Neural progenitor cell (in vitro differentiated cells): Measurements from ENCODE around the gene TUBB4B. TPM values are rescaled to one million over a fixed set of nuclear protein-coding genes. Genes with fewer than 3 reads are reported as not detected.

ENCODE experiments used
- DNase-seq: peaks from one replicate; pipeline ENCODE4 v3.0.0-alpha.2; 2016; ENCODE audit warnings: low spot score
- H2AFZ ChIP-seq: fragments of 200-600 bp; sonication (generic); replicated peaks from 2 replicates; pipeline ENCODE4 v1.6.1; 2016; ENCODE audit warnings: antibody characterized with exemption
- H3F3A ChIP-seq: fragments of 200-600 bp; sonication (generic); 2 replicates; pipeline ENCODE4 v1.6.1; 2016; ENCODE audit warnings: antibody characterized with exemption, low read depth
- H3K27ac ChIP-seq: fragments of 200-600 bp; sonication (generic); 2 replicates; pipeline ENCODE4 v1.5.1; 2016; ENCODE audit warnings: mild to moderate bottlenecking
- H3K27me3 ChIP-seq: fragments of 200-600 bp; sonication (generic); 2 replicates; pipeline ENCODE4 v1.6.1; 2016; ENCODE audit warnings: mild to moderate bottlenecking, moderate library complexity
- H3K36me3 ChIP-seq: fragments of 200-600 bp; sonication (generic); 2 replicates; pipeline ENCODE4 v1.5.1; 2016
- H3K4me1 ChIP-seq: fragments of 200-600 bp; sonication (generic); 2 replicates; pipeline ENCODE4 v1.6.1; 2016; ENCODE audit warnings: mixed run types
- H3K4me2 ChIP-seq: fragments of 200-600 bp; sonication (generic); 2 replicates; pipeline ENCODE4 v1.6.1; 2016
- H3K4me3 ChIP-seq: fragments of 200-600 bp; sonication (generic); 2 replicates; pipeline ENCODE4 v1.5.1; 2016
- H3K79me2 ChIP-seq: fragments of 200-600 bp; sonication (generic); 2 replicates; pipeline ENCODE4 v1.6.1; 2016; ENCODE audit warnings: low read depth
- H3K9ac ChIP-seq: fragments of 200-600 bp; sonication (generic); 2 replicates; pipeline ENCODE4 v1.6.1; 2016
- H3K9me3 ChIP-seq: fragments of 200-600 bp; sonication (generic); 2 replicates; pipeline ENCODE4 v1.5.1; 2016; ENCODE audit warnings: low read depth
- H4K20me1 ChIP-seq: fragments of 200-600 bp; sonication (generic); 2 replicates; pipeline ENCODE4 v1.6.1; 2016; ENCODE audit warnings: low read depth
- H3K27ac Mint-ChIP-seq: 3 replicates; pipeline ENCODE4 v1.8.0; 2021; ENCODE audit warnings: mixed read lengths
- H3K27me3 Mint-ChIP-seq: 2 replicates; pipeline ENCODE4 v1.8.0; 2022; ENCODE audit warnings: low read depth, mild to moderate bottlenecking, inconsistent platforms, moderate library complexity, mixed read lengths; ENCODE audit not compliant: insufficient read depth
- H3K36me3 Mint-ChIP-seq: 3 replicates; pipeline ENCODE4 v1.8.0; 2021; ENCODE audit warnings: mixed read lengths
- H3K4me1 Mint-ChIP-seq: 3 replicates; pipeline ENCODE4 v1.8.0; 2021; ENCODE audit warnings: mixed read lengths
- H3K4me3 Mint-ChIP-seq: 3 replicates; pipeline ENCODE4 v1.8.0; 2021; ENCODE audit warnings: mild to moderate bottlenecking, moderate library complexity, mixed read lengths
- H3K9me3 Mint-ChIP-seq: 3 replicates; pipeline ENCODE4 v1.8.0; 2020; ENCODE audit warnings: mixed read lengths
- EZH2 ChIP-seq: fragments of 200-600 bp; sonication (generic); IDR thresholded peaks from 2 replicates; pipeline ENCODE4 v1.6.1; 2017; ENCODE audit warnings: antibody characterized with exemption, mild to moderate bottlenecking, moderate library complexity
- EZH2phosphoT487 ChIP-seq: fragments of 200-600 bp; sonication (generic); IDR thresholded peaks from 2 replicates; pipeline ENCODE4 v1.6.1; 2017; ENCODE audit warnings: antibody characterized with exemption
- total RNA-seq: library from RNA; depleted of rRNA; stranded (reverse); fragments of >200 nt; gene quantifications from 2 replicates; pipeline ENCODE4 v1.2.3, GENCODE V29; 2015; ENCODE audit warnings: low replicate concordance
- TF ChIP-seq, protein P1 (sequence below): fragments of 200-600 bp; sonication (generic); IDR thresholded peaks from 2 replicates; pipeline ENCODE4 v1.5.1; 2017; ENCODE audit warnings: antibody characterized with exemption, mild to moderate bottlenecking

The TUBB4B gene
- total RNA-seq, 1 donor from 2014 or later = 183 TPM

DNA sequence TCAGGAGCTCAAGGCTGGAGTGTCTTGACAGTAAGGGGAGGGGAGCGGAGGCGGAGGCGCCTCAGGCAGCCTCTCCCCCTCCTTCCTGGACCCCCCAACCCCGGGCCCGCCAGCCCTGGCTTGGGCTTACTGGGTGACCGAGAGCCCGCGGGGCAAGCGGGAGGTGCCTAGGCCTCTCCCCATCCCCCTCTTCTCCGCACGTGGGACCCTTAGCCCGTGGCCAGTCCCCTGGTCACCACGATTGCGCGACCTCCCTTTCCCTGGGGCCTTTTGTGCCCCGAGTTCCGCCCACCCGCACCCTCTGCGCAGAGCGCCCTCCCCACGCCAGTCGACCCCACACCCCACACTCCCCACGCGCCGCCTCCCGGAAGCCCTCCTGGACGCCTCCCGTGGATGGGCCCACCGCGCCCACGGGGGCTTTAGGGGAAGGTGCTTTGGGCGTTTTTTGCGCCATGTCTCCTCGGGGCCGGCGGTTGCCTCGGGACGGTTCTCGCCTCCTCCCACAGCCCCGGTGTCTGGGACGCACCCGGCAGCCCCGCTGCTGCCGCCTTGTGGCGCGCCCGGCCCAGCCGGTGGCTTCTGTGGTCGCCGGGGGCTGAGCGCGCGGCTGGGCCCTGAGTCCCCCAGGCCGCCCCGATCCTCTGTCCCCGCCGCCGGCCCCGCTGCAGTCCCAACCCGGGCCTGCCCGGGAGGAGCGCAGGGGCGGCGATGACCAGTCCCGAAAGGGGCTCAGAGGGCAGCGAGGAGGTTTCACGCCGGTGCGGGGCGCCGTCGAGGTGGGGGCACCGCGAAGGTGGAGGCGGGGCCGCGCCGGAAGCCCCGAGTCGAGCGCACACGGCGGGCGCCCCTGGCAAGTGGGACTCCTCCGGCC, 39.6 kb downstream of the TUBB4B start:
- Histone ChIP-seq H3K4me2 (peak overlapping the region; percentile 79), H3K4me1 (peaks cover 24% of the 10 kb centered on the region), H3K27me3 (peaks cover 63% of the 10 kb centered on the region), H3K9ac (no peak overlapping the region), H2AFZ (peak overlapping the region; percentile 71), H3K36me3 (no peaks in the 10 kb centered on the region), H3K9me3 (no peaks in the 10 kb centered on the region), H3K27ac (no peak overlapping the region), H3K79me2 (no peaks in the 10 kb centered on the region), H4K20me1 (no peaks in the 10 kb centered on the region), H3K4me3 (peak overlapping the region; percentile 54), H3F3A (peaks cover 25% of the 10 kb centered on the region)
- H3K27ac Mint-ChIP-seq = no peak overlapping the region
- TF ChIP-seq EZH2phosphoT487 (peak; percentile 65), EZH2 (no peak)
- TF ChIP-seq, protein P1, sequence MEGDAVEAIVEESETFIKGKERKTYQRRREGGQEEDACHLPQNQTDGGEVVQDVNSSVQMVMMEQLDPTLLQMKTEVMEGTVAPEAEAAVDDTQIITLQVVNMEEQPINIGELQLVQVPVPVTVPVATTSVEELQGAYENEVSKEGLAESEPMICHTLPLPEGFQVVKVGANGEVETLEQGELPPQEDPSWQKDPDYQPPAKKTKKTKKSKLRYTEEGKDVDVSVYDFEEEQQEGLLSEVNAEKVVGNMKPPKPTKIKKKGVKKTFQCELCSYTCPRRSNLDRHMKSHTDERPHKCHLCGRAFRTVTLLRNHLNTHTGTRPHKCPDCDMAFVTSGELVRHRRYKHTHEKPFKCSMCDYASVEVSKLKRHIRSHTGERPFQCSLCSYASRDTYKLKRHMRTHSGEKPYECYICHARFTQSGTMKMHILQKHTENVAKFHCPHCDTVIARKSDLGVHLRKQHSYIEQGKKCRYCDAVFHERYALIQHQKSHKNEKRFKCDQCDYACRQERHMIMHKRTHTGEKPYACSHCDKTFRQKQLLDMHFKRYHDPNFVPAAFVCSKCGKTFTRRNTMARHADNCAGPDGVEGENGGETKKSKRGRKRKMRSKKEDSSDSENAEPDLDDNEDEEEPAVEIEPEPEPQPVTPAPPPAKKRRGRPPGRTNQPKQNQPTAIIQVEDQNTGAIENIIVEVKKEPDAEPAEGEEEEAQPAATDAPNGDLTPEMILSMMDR = peak; percentile 58
- H3K36me3 Mint-ChIP-seq = no peaks in the 10 kb centered on the region
- H3K4me3 Mint-ChIP-seq = peak overlapping the region; percentile 67
- H3K4me1 Mint-ChIP-seq = peaks cover 16% of the 10 kb centered on the region
- DNase-seq = peak; percentile 82
- peaks cover 11% of the 10 kb centered on the region for H3K27me3 Mint-ChIP-seq
- H3K9me3 Mint-ChIP-seq = peaks cover 7% of the 10 kb centered on the region

DNA sequence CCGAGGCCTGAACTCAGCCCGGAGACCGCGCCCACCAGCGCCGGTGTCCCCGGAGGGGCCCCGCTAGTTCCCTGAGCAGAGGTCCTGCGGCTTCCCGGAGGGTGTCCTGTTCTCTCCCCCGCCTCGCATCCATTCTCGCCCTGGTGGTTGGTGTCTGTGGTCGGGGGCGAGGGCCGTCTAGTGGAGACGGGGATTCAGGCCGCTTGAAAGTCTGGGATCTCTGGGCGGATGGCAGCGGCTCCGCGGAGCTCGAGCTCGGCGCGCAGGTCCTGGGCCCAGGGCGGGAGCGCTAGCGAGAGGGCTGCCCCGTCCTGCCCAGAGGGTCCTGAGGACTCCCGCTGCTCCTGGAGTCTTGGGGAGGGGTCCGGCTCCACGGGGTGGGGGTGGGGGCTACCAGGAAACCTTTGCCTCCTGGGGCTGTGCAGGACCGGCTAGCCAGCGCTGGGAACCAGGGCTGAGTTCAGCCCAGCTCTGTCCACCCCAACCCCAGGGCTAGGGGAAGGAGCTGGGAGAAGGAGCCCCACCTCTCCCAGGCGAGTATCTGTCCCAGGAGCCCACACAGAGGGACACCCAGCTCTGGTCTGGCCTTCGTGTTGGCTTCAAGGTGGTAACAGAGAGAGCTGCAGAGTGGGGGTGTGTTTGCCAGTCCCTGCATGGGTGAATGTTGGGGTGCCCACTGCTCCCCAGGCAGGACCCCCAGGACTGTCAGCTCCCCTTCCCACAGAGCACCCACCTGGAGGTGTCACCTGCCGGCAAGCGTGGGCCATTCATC, 40.4 kb downstream of the TUBB4B start:
- peak; percentile 64 for DNase-seq
- Mint-ChIP-seq H3K4me1 (peaks cover 13% of the 10 kb centered on the region), H3K36me3 (no peaks in the 10 kb centered on the region), H3K27ac (no peak overlapping the region), H3K9me3 (peaks cover 7% of the 10 kb centered on the region), H3K27me3 (peaks cover 9% of the 10 kb centered on the region), H3K4me3 (peak overlapping the region; percentile 33)
- H3K36me3 ChIP-seq = no peaks in the 10 kb centered on the region
- H4K20me1 ChIP-seq = no peaks in the 10 kb centered on the region
- TF ChIP-seq EZH2phosphoT487 = peak; percentile 53
- TF ChIP-seq EZH2 = no peak
- TF ChIP-seq, protein P1 = no peak
- H3F3A ChIP-seq = peaks cover 20% of the 10 kb centered on the region
- H3K4me3 ChIP-seq = peak overlapping the region; percentile 54
- no peaks in the 10 kb centered on the region for H3K9me3 ChIP-seq
- H3K79me2 ChIP-seq = no peaks in the 10 kb centered on the region
- peaks cover 20% of the 10 kb centered on the region for H3K4me1 ChIP-seq
- H3K4me2 ChIP-seq = peak overlapping the region; percentile 79
- H3K9ac ChIP-seq = no peak overlapping the region
- no peak overlapping the region for H3K27ac ChIP-seq
- peaks cover 68% of the 10 kb centered on the region for H3K27me3 ChIP-seq
- H2AFZ ChIP-seq = peak overlapping the region; percentile 71

DNA sequence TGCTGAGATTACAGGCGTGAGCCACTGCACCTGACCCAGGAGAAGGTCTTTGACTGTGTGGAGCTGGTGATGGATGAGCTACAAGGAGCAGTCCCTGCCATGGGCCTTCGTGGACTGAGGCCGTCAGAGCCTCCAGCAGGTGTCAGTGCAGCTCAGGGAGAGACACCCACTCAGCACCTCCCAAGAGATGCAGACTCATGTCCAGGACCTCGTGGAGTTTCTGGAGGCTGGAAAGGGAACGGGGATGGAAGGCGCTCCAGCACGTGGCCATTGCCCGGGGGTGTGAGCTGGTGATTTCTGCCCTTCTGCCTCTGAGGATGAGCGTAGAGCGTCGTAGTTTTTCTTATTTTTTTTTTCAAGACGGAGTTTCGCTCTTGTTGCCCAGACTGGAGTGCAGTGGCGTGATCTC, 45.9 kb downstream of the TUBB4B start:
- peaks cover 12% of the 10 kb centered on the region for H3K4me1 Mint-ChIP-seq
- peak overlapping the region; percentile 61 for H3K4me3 Mint-ChIP-seq
- H3K4me2 ChIP-seq = no peak overlapping the region
- TF ChIP-seq EZH2 = no peak
- TF ChIP-seq, protein P1 = peak; percentile 50
- peaks cover 27% of the 10 kb centered on the region for H3K27me3 ChIP-seq
- no peaks in the 10 kb centered on the region for H3K9me3 ChIP-seq
- H3K27ac ChIP-seq = no peak overlapping the region
- no peaks in the 10 kb centered on the region for H3K36me3 ChIP-seq
- no peaks in the 10 kb centered on the region for H3K36me3 Mint-ChIP-seq
- peaks cover 12% of the 10 kb centered on the region for H3K9me3 Mint-ChIP-seq
- no peaks in the 10 kb centered on the region for H3K4me1 ChIP-seq
- H3K79me2 ChIP-seq = no peaks in the 10 kb centered on the region
- no peak overlapping the region for H3K27ac Mint-ChIP-seq
- H3K4me3 ChIP-seq = no peak overlapping the region
- no peak overlapping the region for H2AFZ ChIP-seq
- no peak overlapping the region for H3K9ac ChIP-seq
- DNase-seq = peak; percentile 64
- H3F3A ChIP-seq = peaks cover 11% of the 10 kb centered on the region
- H4K20me1 ChIP-seq = no peaks in the 10 kb centered on the region
- H3K27me3 Mint-ChIP-seq = peaks cover 12% of the 10 kb centered on the region
